Stimulated activated naive CD8-positive, alpha-beta T cell treated with anti-CD3 and anti-CD28 coated beads, Interleukin-15, Interleukin-2, amounts not matched to agents 100 ng/mL and 50 ng/mL, for 24 hours (primary cell): ENCODE results near the gene FCN3.

Experiments
- H3K27ac Mint-ChIP-seq: one replicate; pipeline ENCODE4 v1.8.0; 2021; ENCODE audit warnings: mild to moderate bottlenecking, mixed read lengths
- H3K27me3 Mint-ChIP-seq: one replicate; pipeline ENCODE4 v1.8.0; 2021; ENCODE audit warnings: mixed read lengths
- H3K36me3 Mint-ChIP-seq: one replicate; pipeline ENCODE4 v1.8.0; 2021; ENCODE audit warnings: low read depth, mixed read lengths
- H3K4me1 Mint-ChIP-seq: one replicate; pipeline ENCODE4 v1.8.0; 2021; ENCODE audit warnings: low read depth, mixed read lengths
- H3K4me3 Mint-ChIP-seq: one replicate; pipeline ENCODE4 v1.8.0; 2021; ENCODE audit warnings: mild to moderate bottlenecking, mixed read lengths
- H3K9me3 Mint-ChIP-seq: one replicate; pipeline ENCODE4 v1.8.0; 2021; ENCODE audit warnings: mixed read lengths

Gene FCN3

DNA sequence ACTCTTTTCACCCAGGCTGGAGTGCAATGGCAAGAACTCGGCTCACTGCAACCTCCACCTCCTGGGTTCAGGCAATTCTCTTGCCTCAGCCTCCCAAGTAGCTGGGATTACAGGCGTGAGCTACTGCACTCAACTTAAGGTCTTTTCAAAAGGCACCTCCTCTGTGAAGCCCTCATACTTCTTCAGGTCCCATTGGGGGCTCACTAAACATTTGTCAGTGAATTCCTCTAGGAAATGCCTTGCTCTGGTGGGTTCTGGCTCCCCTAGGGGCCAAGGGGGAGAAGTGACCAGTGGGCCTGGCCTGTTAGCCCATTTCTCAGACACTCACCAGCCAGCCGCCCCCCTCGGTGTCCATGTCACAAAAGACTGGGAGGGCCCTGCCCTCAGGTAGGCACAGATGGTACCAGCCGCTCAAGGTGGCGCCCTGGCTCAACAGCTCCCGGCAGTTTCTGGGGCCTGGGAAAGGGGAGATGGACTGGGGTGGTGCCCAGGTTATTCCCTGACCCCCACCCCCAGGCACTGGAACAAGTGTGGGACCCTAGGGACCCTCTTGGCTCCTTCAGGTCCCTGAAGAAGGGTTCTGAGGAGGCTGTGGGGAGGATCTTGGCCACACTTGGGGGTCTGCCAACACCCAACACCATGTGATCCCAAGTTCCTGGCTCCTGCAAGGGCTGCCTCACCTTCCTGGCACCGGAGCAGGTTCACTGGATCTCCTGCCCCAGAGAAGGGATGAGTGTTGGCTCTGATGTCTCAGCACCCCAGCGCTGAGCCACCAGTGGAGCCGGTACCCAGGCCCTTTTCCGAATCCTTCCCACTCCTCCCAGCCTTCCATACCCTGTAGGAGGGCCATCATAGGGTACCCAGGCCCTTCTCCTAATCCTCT lies 1.6 kb downstream of the FCN3 start:
- H3K27ac Mint-ChIP-seq: no peak overlapping the region

DNA sequence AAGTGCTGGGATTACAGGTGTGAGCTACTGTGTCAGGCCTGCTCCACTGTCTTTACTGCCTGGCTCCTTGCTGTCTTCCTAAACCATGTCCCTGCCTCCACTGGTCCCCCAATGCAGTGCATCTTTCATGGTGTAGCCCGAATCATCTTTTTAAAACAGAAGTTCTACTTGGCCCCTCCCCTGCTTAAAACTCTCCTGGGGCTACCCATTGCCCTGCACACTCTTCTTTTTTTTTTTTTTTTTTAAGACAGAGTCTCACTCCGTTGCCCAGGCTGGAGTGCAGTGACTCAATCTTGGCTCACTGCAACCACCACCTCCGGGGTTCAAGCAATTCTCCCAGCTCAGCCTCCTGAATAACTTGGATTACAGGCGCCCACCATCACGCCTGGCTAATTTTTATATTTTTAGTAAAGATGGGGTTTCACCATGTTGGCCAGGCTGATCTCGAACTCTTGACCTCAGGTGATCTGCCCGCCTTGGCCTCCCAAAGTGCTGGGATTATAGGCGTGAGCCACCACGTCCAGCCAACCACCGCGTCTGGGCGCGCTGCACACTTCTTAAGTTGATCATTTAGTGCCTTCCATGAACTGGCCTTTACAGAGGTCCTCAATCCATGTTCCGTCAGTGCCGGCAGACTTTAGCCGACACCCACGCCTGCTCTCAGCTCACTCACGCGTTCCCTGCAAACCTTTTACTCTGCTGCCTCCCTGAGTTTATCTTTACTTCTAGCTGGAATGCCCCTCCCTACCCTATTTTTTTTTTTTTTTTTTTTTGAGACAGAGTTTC lies 2.4 kb downstream of the FCN3 start:
- no peak overlapping the region for H3K4me3 Mint-ChIP-seq
- no peaks in the 10 kb centered on the region for H3K27me3 Mint-ChIP-seq
- peaks cover 17% of the 10 kb centered on the region for H3K4me1 Mint-ChIP-seq
- no peak overlapping the region for H3K27ac Mint-ChIP-seq
- no peaks in the 10 kb centered on the region for H3K9me3 Mint-ChIP-seq
- H3K36me3 Mint-ChIP-seq: no peaks in the 10 kb centered on the region

More for the DNA sequence above, 1.6 kb downstream of the FCN3 start:
- no peaks in the 10 kb centered on the region for H3K36me3 Mint-ChIP-seq
- H3K27me3 Mint-ChIP-seq: no peaks in the 10 kb centered on the region
- no peaks in the 10 kb centered on the region for H3K9me3 Mint-ChIP-seq
- no peak overlapping the region for H3K4me3 Mint-ChIP-seq
- peaks cover 13% of the 10 kb centered on the region for H3K4me1 Mint-ChIP-seq

DNA sequence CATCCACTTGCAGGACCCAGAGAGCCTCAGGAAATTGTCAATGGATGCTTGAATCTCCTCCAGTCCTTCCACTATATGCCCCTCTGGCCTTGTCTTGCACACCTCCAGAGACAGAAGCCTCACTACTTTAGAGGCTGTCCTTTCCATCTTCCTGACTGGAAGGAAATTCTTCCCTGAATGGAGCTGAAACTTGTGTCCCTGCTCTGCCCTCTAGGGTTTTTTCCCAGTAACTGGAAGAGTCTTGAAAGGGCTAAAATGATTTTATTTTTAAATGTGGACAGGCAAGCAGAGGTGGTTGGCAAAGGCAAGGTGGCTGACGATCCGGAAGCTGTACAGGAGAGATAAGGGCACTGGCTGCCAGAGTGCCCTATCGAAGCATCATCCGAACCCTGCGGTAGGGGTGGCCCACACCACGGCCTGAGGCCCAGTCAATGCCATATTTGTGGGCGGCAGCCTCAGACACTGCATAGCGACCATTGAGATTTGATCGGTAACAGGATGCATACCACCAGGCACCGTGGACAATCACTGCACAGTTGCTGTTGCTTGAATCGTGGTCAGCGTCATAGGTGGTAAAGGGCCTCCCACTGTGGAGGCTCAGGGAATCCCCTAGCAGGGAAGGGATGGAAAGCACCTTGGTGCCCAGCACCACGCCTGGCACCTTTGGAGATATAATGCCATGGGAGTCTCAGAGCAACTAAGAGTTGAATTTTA lies 5.6 kb downstream of the FCN3 start:
- H3K27ac Mint-ChIP-seq: peak overlapping the region; percentile 26
- H3K4me1 Mint-ChIP-seq: peaks cover 34% of the 10 kb centered on the region
- H3K4me3 Mint-ChIP-seq: no peak overlapping the region
- H3K27me3 Mint-ChIP-seq: no peaks in the 10 kb centered on the region
- H3K9me3 Mint-ChIP-seq: no peaks in the 10 kb centered on the region
- H3K36me3 Mint-ChIP-seq: no peaks in the 10 kb centered on the region

DNA sequence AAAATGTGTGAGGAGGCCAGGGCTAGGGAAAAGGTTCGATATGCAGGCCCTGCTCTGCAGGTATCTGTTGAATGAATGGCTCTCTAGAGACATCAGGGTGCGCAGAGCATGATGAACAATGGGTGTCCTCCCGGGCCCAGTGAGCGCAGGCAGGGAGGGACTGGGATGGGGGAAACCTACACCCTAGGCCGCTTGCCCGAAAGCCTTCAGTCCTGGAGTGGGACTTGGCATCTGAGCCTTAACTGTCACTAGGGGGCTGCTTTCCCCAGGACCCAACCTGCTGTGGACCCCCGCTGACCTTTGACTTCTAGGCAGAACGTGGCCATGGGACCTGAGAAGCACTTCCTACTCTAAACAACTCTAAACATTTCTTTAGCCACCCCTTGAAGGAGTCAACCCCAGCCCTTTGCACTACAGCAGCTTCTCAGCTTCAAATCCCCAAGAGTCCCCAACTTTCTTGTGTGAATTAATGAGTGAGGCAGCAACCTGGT lies 7.4 kb downstream of the FCN3 start:
- Mint-ChIP-seq H3K4me3 (peak overlapping the region; percentile 57), H3K36me3 (no peaks in the 10 kb centered on the region), H3K27ac (no peak overlapping the region), H3K4me1 (peaks cover 34% of the 10 kb centered on the region), H3K9me3 (no peaks in the 10 kb centered on the region), H3K27me3 (no peaks in the 10 kb centered on the region)

DNA sequence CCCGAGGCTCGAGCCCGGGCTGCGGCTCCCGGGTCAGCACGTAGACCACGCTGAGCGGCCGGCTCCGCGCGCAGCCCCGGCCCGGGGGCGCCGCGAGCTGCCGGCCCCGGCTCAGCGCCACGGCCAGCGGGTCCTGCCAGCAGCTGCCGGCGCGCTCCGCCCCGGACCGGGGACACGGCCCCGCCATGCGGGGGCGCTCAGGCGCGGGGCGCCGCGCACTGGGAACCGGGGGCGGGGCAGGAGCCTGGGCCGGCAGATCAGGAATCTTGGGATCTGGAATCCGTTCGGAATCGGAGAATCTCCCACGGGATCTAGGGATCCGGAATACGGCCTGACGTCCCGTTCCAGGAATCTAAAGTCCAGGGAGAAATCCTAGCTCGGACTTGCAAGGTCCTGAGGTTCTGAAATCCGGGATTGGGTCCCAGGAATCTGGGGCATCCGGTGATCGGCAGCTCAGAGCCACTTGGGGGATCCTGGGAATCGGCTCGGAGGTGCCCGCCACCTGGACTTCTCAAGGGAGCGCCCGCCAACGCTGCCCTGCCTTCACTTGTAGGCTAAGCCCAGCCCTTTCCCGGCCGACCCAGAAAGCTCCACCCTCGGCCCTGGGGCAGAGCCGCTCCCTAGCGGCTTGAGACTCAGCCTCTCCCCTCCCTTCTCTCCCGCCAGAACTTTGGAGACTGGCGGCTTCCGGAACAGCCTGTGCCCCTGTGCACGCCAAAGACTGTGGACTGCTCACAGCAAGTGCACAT lies 8.0 kb downstream of the FCN3 start, which contains the start of gene MAP3K6:
TSS of gene MAP3K6 (minus strand) at position 551 of the 749 bp plus-strand sequence. CDS start at position 187, 364 bp downstream.
- H3K27me3 Mint-ChIP-seq: no peaks in the 10 kb centered on the region
- peak within 1 kb of the TSS; percentile 81 for H3K4me3 Mint-ChIP-seq
- H3K36me3 Mint-ChIP-seq: no peaks in the 10 kb centered on the region
- no peaks in the 10 kb centered on the region for H3K9me3 Mint-ChIP-seq
- peaks cover 34% of the 10 kb centered on the region for H3K4me1 Mint-ChIP-seq
- H3K27ac Mint-ChIP-seq: peak within 1 kb of the TSS; percentile 79

DNA sequence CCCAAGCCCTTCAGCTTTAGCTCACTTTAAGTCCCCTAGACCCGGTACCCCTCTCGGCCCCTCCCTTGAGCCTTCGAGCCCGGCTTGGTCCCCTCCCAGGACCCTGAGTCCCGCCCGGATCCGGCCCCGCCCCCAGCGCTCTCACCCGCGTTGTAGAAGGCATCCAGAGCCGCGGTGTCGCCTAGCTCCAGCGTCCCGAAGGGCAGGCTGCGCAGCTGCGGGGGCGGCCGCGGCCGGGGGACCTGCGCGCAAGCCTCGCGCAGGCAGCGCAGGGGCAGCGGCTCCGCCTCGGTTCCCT lies 8.6 kb downstream of the FCN3 start:
- Mint-ChIP-seq H3K27me3 (no peaks in the 10 kb centered on the region), H3K4me3 (peak overlapping the region; percentile 81), H3K27ac (peak overlapping the region; percentile 79), H3K9me3 (no peaks in the 10 kb centered on the region), H3K36me3 (no peaks in the 10 kb centered on the region), H3K4me1 (peaks cover 34% of the 10 kb centered on the region)

DNA sequence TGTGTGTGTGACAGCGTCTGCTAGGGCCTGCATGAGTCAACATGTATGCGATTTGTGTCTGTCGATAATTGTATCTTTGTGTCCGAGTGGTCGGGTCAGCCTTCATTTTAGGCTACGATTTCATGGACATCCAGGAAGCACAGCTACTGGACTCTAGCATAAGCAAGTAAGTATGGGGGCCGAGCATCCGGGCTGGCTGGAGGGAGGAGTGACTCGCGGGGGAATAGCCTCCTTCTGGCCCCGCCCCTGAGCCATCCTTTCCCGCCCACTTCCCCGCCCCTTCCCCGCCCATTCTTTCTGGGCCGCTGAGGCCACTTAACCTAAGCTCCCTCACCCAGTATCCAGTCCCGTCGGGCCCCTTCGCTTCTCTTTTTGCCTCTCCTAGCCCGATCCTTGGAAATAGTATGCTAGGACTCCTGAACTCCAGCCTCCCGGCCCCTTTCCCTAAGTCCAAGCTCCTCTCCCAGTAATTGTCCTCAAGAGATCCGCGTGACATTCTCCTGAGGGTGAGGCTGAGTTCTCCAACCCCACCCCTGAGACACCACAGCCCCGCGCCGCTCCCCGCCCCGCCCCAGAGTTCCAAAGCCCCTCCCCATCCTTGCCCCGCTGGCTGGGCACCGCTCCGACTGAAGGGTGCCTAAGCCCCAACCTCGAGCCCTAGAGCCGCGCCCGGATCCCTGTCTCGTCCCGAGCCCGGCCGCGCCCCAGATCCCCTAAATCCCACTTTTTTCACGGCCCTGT lies 9.1 kb downstream of the FCN3 start:
- peak overlapping the region; percentile 81 for H3K4me3 Mint-ChIP-seq
- H3K27ac Mint-ChIP-seq: peak overlapping the region; percentile 79
- H3K36me3 Mint-ChIP-seq: no peaks in the 10 kb centered on the region
- no peaks in the 10 kb centered on the region for H3K27me3 Mint-ChIP-seq
- peaks cover 34% of the 10 kb centered on the region for H3K4me1 Mint-ChIP-seq
- no peaks in the 10 kb centered on the region for H3K9me3 Mint-ChIP-seq

DNA sequence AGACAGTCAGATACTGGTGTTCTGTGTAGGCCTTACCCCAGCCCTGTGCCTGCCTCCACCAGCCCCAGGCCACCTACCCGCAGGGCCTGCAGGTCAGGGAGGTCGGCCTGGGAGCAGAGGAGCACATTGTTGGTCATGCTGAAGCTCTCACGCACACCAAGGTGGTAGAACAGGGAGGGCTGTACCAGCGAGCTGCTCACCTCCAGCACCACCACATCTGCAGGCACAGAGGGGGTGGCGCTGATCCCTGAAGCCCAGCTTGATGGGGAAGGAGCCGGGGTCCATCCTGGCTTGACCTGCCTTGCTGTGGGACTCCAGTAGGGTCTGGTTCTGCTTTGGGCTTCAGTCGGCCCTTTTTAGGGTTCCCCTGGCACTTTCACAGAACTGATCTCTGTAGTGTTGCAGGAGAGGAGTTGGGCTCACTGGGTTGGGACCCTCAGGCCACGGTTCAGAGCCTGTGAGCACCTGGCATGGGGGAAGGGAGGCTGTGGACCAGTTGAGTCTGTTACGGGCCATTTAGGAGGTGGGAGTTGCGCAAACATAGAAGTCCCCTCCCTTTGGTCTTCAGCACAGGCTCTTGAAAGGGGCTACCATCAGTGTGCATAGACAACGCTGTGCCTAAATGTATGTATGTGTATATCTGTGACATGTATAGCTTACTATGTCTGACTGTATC lies 9.8 kb downstream of the FCN3 start:
- Mint-ChIP-seq H3K4me3 (peak overlapping the region; percentile 81), H3K27ac (peak overlapping the region; percentile 67), H3K27me3 (no peaks in the 10 kb centered on the region), H3K4me1 (peaks cover 37% of the 10 kb centered on the region), H3K9me3 (no peaks in the 10 kb centered on the region), H3K36me3 (no peaks in the 10 kb centered on the region)

DNA sequence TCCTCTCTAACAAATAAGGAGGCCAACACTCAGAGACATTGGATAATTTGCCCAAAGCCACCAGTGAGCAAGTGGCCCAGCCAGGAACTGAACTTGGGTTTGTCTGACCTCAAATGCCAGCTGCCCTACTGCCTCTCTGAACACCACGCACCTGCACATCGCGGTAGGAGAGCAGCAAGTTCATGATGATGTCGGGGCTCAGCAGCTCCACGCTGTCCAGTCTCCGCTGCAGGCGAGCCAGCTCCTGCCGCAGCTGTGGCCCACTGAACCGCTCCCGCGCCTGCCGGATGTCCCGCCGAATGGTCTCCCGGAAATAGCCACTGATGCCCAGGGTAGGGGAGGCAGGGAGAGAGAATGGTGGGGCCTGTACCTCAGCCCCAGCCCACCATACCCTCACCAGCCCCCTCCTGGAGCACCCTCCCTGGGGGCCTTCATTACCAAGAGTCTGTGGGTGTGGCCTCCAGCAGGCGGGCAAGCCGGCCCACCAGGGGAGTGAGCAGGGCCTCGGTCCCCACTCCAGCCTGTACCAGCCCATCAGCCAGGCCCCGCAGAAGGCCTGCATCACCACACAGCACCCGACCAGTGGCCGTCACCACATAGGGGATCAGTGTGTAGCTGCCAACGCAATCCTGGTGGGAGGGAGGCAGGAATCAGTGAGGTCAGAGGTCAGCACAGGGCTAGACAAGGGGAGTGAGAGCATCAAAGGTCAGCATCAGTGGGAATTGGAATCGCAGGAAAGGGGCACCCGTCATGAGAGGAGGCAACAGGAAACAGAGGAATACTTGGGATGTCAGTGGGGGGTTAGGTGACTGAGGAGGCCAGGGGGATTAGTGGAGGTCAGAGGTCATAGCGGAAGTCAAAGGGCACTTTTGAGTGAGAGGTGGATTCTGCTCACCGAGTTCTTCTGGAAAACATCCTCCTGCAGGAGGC lies 10.6 kb downstream of the FCN3 start:
- Mint-ChIP-seq H3K4me3 (no peak overlapping the region), H3K36me3 (no peaks in the 10 kb centered on the region), H3K4me1 (peaks cover 37% of the 10 kb centered on the region), H3K9me3 (no peaks in the 10 kb centered on the region), H3K27me3 (peaks cover 2% of the 10 kb centered on the region), H3K27ac (no peak overlapping the region)

DNA sequence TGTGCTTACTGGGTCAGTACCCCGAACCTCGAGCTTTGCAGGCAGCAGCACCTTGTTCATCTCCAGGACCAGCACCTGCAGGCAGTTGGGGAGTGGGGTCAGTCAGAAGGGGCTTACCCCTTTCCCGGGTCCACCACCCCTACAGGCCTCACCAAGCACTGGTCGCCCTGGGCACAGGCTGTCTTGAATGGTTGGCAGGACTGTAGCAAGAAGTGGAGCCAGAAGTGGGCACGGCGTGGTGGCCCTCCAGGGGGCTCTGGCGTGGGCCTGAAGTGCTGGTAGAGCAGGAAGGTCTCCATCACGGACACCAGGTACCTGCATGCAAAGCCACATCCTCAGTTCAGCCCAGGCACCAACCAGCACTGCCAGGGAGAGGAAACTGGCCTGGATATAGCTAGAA lies 13.1 kb downstream of the FCN3 start:
- Mint-ChIP-seq H3K36me3 (no peaks in the 10 kb centered on the region), H3K27me3 (peaks cover 6% of the 10 kb centered on the region), H3K4me3 (no peak overlapping the region), H3K27ac (no peak overlapping the region), H3K9me3 (no peaks in the 10 kb centered on the region), H3K4me1 (peaks cover 46% of the 10 kb centered on the region)

DNA sequence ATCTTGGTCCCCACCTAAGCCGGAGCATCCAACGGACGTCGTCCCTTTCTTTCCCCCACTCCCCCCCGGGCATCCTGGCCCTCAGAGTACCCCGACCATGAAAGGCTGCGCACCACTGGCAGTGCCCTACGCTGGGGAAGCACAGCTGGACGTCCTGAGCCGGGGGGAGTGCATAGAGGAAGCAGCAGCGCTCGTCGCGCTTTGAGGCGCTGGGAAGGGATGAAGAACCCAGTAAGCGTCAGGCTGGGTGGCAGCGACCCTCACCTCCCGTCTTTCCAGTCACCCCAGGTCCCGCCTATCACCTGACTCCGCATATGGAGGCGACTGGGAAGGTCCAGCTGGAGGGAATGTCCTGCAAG lies 13.6 kb downstream of the FCN3 start:
- H3K36me3 Mint-ChIP-seq: no peaks in the 10 kb centered on the region
- peak overlapping the region; percentile 60 for H3K4me3 Mint-ChIP-seq
- no peaks in the 10 kb centered on the region for H3K9me3 Mint-ChIP-seq
- no peak overlapping the region for H3K27ac Mint-ChIP-seq
- peaks cover 50% of the 10 kb centered on the region for H3K4me1 Mint-ChIP-seq
- H3K27me3 Mint-ChIP-seq: peaks cover 6% of the 10 kb centered on the region

DNA sequence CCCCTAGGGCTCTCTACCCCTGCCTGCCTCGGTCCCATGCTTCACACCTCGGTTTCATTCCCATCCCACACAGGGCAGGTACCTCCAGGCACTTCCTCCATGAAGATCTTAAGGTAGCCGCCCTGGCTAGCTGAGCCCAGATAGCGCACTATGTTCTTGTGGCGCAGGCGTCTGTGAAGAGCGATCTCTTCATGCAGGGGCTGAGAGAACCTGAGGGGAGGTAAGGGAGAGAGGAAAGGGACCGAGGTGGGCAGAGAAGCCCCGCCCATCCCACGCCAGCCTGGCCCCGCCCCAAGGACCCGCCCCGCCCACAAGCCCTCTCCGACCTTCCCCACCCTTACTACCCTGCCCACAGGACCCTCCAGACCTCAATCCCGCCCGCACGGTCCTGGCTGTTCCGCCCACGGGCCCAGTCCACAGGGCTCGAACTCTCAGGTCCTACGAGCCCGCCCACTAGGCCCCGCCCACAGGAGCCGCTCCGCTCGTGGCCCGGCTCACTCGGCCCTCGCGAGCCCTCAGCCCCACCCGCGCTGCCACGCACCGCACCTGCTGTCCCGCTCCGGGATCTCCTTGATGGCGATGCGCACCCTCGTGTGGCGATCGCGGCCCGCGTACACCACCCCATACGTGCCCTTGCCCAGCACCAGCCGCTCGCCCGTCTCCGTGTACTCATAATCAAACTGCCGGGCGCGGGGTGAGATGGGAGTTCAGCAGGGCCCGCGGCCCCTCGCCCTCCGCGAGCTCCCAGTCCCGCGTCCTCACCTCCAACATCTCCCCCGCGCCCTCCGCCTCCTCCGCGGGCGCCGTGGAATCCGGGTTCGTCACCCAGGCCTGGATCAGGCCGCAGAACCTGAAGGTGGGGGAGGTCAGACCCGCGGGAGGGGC lies 14.2 kb downstream of the FCN3 start:
- Mint-ChIP-seq H3K9me3 (no peaks in the 10 kb centered on the region), H3K4me3 (peak overlapping the region; percentile 60), H3K36me3 (no peaks in the 10 kb centered on the region), H3K4me1 (peaks cover 51% of the 10 kb centered on the region), H3K27ac (no peak overlapping the region), H3K27me3 (peaks cover 6% of the 10 kb centered on the region)
